ENCODE measurements around the gene ZNF618. TPM values are rescaled to one million over a fixed set of nuclear protein-coding genes. Genes with fewer than 3 reads are reported as not detected.

Gene ZNF618
- total and polyA plus RNA-seq, 7 donors, result 0.92 to 8.0 (median 2.3) TPM

DNA sequence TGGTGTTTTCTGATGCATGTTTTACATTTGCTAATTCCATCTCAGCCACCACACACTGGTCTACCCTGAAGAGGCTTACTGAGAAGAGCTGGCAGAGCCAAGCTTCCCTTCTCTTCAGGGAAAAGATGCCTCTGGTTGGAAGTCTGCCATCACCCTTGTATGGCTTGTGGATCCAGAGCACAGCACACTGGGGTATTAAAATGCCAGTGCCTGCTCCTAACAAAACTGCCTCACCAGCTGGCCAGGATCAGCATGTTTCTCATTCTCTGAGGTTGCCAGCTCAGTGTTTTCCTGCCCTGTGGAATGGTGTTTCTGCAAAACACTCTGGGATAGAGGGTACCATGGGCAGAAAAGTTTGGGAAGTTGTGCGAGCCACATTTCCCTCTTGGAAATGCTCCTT, 31.6 kb upstream of the ZNF618 start:
- no peak for DNase-seq
- H3K27ac ChIP-seq, result peak overlapping the region in 2 of 4 donors; percentile 38 to 40
- intact Hi-C loops (cut with DNase I), result no loop called here
- TF ChIP-seq POLR2A (IDR thresholded peaks at IDR 0.05) (no peak), POLR2AphosphoS5 (IDR thresholded peaks at IDR 0.05) (no peak), EP300 (IDR thresholded peaks at IDR 0.05) (no peak)
- TF ChIP-seq, protein P1, sequence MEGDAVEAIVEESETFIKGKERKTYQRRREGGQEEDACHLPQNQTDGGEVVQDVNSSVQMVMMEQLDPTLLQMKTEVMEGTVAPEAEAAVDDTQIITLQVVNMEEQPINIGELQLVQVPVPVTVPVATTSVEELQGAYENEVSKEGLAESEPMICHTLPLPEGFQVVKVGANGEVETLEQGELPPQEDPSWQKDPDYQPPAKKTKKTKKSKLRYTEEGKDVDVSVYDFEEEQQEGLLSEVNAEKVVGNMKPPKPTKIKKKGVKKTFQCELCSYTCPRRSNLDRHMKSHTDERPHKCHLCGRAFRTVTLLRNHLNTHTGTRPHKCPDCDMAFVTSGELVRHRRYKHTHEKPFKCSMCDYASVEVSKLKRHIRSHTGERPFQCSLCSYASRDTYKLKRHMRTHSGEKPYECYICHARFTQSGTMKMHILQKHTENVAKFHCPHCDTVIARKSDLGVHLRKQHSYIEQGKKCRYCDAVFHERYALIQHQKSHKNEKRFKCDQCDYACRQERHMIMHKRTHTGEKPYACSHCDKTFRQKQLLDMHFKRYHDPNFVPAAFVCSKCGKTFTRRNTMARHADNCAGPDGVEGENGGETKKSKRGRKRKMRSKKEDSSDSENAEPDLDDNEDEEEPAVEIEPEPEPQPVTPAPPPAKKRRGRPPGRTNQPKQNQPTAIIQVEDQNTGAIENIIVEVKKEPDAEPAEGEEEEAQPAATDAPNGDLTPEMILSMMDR (IDR thresholded peaks at IDR 0.05), result no peak
- no peaks in the 10 kb centered on the region for H3K4me1 ChIP-seq
- H3K4me3 ChIP-seq, result no peak overlapping the region
- H3K36me3 ChIP-seq, result no peaks in the 10 kb centered on the region
- no peaks in the 10 kb centered on the region for H3K27me3 ChIP-seq
- H3K9me3 ChIP-seq, result no peaks in the 10 kb centered on the region
- WGBS, 2 donors, result 94 to 96% methylated on average over 1 of the region's 1 CpG

DNA sequence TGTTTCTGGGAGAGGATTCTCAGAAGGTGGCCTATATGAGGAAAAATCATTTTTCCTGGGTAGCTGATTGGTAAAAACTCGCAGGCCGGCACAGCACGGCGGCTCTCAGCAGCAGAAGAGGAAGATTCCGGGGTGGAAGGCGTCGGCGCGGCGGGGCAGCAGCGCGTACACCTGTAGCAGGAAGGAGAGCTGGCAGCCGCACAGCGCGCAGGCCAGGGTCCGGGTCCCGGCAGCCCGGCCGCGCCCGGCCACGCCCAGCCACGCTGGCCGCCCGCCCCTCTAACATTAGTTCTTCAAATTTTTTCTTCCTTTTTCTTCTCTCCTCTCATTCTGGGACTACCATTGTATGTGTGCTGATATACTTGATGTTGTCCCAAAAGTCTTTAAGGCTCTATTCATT, 24.8 kb upstream of the ZNF618 start:
- intact Hi-C loops (cut with DNase I), result no loop called here
- Histone ChIP-seq H3K36me3 (no peaks in the 10 kb centered on the region), H3K27me3 (no peaks in the 10 kb centered on the region), H3K4me3 (no peak overlapping the region), H3K4me1 (no peaks in the 10 kb centered on the region), H3K9me3 (peaks cover 0 to 6% (median 2%) of the 10 kb centered on the region in 4 donors), H3K27ac (no peak overlapping the region)
- no peak for DNase-seq
- WGBS, 2 donors, result 83 to 85% methylated on average over 25 of the region's 25 CpGs
- TF ChIP-seq POLR2AphosphoS5 (IDR thresholded peaks at IDR 0.05), result no peak
- no peak for TF ChIP-seq EP300 (IDR thresholded peaks at IDR 0.05)
- TF ChIP-seq, protein P1 (IDR thresholded peaks at IDR 0.05), result no peak
- no peak for TF ChIP-seq POLR2A (IDR thresholded peaks at IDR 0.05)

DNA sequence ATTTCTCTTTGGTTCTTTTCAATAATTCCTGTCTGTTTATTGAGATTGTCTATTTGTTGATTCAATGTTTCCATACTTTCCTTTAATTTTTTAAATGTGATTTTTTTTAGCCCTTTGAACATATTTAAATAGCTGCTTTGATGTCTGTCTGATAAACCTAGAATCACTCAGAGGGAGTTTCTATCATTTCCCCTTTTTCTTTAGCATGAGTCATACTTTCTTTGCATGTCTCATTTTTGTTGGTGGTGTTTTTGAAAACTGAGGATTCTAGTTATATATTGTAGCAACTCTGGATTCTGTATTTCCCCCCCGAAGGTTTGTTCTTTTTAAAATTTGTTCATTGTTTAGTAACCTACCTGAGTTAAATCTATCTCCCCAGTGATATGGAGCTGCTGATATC, 24.2 kb upstream of the ZNF618 start:
- no peak for DNase-seq
- TF ChIP-seq POLR2AphosphoS5 (IDR thresholded peaks at IDR 0.05), result no peak
- TF ChIP-seq, protein P1 (IDR thresholded peaks at IDR 0.05), result no peak
- no peak for TF ChIP-seq EP300 (IDR thresholded peaks at IDR 0.05)
- no peak for TF ChIP-seq POLR2A (IDR thresholded peaks at IDR 0.05)
- intact Hi-C loops (cut with DNase I), result no loop called here
- no peak overlapping the region for H3K27ac ChIP-seq
- H3K27me3 ChIP-seq, result no peaks in the 10 kb centered on the region
- no peaks in the 10 kb centered on the region for H3K36me3 ChIP-seq
- peaks cover 0 to 6% (median 2%) of the 10 kb centered on the region in 4 donors for H3K9me3 ChIP-seq
- 92 to 97% methylated on average over 1 of the region's 1 CpG for WGBS, 2 donors
- H3K4me1 ChIP-seq, result no peaks in the 10 kb centered on the region
- H3K4me3 ChIP-seq, result no peak overlapping the region

DNA sequence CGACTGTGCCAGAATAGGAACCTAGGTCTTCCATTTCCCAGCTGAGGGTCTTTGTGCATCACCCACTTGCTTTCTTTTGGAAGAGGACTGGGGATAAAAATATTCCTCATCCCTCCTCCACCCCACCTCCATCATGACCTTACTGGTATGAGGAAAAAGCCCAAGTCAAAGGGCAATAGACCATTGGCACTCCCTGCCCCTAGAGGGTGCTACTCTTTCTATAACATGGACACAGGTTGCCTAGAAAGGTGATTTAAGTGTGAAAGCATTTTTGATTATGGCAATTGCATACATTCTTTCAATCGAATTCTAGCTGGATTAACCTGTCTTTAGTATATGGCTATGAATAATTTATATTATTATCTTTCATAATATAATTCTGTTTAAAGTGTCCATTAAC, 22.8 kb upstream of the ZNF618 start:
- no peak for DNase-seq
- Histone ChIP-seq H3K27me3 (no peaks in the 10 kb centered on the region), H3K27ac (no peak overlapping the region), H3K4me1 (no peaks in the 10 kb centered on the region), H3K36me3 (no peaks in the 10 kb centered on the region), H3K4me3 (no peak overlapping the region), H3K9me3 (peaks cover 0 to 6% (median 2%) of the 10 kb centered on the region in 4 donors)
- 44 to 53% methylated on average over 2 of the region's 2 CpGs for WGBS, 2 donors
- TF ChIP-seq EP300 (IDR thresholded peaks at IDR 0.05), result no peak
- intact Hi-C loops (cut with DNase I), result no loop called here

DNA sequence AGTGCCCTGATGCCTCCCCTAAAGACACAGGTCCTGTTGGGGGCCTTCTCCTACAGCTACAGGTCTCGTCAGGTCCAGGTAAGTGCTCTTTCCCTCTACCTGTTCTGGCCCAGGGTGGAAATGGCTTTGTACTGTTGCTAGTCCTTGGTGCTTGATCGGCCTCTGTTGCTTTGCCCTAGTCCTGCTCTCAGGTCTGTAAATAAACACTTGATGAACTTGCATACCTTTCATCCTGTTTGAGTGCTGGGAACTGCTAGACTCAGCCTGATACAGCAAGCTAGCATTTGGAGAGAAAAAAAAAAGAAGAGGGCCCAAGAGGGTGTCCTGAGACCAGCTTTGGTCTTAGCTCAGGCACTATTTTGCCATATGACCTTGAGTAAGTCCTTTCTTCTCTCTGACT, 21.8 kb upstream of the ZNF618 start:
- Histone ChIP-seq H3K36me3 (no peaks in the 10 kb centered on the region), H3K4me1 (no peaks in the 10 kb centered on the region), H3K4me3 (no peak overlapping the region), H3K27me3 (no peaks in the 10 kb centered on the region), H3K27ac (no peak overlapping the region), H3K9me3 (peaks cover 0 to 6% (median 2%) of the 10 kb centered on the region in 4 donors)
- no peak for TF ChIP-seq EP300 (IDR thresholded peaks at IDR 0.05)
- TF ChIP-seq POLR2AphosphoS5 (IDR thresholded peaks at IDR 0.05), result no peak
- no peak for TF ChIP-seq POLR2A (IDR thresholded peaks at IDR 0.05)
- TF ChIP-seq, protein P1 (IDR thresholded peaks at IDR 0.05), result no peak
- WGBS, 2 donors, result 89 to 91% methylated on average over 2 of the region's 2 CpGs
- intact Hi-C loops (cut with DNase I), result no loop called here
- no peak for DNase-seq
